GM21786 (cell line): ENCODE results near the gene MAP3K21.

Experiments used
- ATAC-seq: cut with Tn5 transposase; IDR thresholded peaks from one replicate; pipeline ENCODE4 v1.9.1; 2021; ENCODE audit not compliant: unreplicated experiment

The MAP3K21 gene

DNA sequence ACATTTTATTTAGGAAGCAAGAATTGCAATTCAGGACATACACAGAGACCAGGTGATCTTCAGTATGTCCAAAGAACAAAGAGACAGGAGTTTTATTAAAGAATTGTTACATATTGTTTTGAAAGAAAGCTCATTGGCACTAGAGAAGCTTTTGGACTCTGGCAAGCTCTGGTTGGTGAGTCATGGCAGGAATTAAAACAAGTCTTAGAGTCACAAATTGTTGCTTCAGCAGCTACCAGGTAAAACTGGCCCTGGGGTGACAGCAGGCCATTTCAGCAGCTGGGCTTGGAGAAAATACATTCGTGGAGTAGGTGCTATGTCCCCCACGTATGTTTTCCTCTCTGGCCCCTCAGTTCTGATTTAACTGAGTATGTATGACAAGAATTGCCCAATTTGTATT lies 58.8 kb downstream of the MAP3K21 start:
- ATAC-seq, result no peak

GRCh38 chr1:233387585-233387984 lies 60.1 kb downstream of the MAP3K21 start:
- ATAC-seq, result no peak

- no peak for ATAC-seq
Observed at GRCh38 chr1:233389169-233389568, 61.6 kb downstream of the MAP3K21 start.

GRCh38 chr1:233389893-233390292 lies 62.4 kb downstream of the MAP3K21 start:
- ATAC-seq, result no peak

- no peak for ATAC-seq
Observed at GRCh38 chr1:233390842-233391737, 63.6 kb downstream of the MAP3K21 start.

- no peak for ATAC-seq
Observed at GRCh38 chr1:233393084-233393840, 65.7 kb downstream of the MAP3K21 start.

DNA sequence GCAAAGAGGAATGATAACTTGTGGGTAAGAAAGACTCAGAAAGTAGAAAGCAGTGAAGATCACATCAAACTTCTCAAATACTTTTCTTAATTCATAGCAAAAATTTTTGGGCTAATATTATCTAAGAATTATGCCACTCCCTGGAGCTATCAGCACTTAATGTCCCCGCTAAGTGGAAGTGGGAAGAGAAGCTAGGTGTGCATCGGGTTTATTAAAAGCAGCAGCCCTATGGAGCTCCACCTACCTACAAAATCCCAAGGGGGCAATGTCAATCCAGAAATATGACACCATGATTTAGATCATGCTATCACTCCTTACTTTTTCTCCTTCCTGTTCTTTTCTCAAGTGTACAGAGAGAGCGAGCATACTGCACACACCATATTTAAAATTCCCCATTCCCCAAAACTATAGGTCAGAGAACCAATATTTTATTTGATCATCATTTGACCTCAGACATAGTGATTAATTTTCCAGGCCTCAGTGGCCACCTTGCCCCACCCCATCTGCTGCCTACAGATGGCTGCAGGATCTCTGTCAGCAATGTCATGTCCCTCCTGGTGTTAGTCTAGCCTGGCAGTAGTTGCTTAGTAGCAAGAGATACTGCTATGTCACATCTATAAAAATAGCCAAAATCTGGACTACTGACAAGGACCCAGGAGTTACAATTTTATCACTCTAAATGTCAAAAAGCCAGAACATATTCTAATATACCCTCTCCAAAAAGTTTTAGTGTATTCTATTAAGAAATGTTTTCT lies 66.6 kb downstream of the MAP3K21 start:
- ATAC-seq, result no peak

GRCh38 chr1:233394860-233395717 lies 67.6 kb downstream of the MAP3K21 start:
- peak; percentile 60 for ATAC-seq

GRCh38 chr1:233395863-233396646 lies 68.5 kb downstream of the MAP3K21 start:
- no peak for ATAC-seq

DNA sequence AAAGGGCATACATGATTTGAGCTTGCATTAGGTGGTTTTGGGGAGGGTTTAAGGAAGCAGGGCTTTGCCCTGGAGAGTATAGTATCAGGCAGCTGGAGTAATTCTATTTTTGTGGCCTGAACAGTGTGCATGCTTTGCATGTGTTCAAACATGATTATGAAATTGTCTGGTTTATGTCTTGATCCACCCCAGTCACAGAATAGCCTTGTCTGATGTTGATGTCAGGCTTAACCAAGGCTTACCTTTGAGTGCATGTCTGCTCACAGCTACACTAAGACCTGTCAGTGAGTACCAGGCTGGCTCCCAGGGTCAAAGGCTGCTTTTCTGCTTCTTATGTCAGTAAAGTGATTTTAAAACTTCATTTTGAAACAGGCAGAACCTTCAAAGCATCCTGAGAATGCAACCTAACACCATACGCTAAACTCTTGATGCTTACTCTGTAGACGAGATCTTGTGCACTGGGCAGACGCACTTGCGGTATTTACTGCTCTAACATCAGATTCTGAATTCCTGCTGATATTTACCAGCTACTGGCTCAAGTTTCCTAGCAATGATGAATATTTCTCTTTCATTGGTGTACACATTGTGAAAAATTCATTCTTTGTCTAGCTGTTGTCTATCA lies 78.9 kb downstream of the MAP3K21 start:
- no peak for ATAC-seq

- ATAC-seq, result no peak
Observed at GRCh38 chr1:233406994-233407631, 79.6 kb downstream of the MAP3K21 start.

DNA sequence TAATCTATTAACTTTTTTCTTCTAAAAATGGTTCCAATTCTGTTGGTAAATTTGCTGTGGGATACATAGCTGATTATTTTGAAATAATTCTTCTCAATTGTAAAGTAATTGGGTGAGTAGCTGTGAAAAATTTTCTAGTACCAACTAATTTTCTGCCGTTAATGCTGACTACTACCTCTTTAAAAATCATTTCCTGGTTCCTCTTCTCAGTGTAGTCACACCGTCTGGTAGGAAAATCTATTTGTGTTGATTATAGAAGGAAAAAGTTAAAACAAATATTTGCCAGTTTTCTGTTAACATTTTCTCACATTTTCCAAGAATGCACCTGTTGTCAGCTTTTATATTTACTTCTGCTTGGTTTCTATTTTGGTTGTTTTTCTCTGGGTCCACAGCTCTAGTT lies 82.0 kb downstream of the MAP3K21 start:
- no peak for ATAC-seq

GRCh38 chr1:233410906-233411305 lies 83.4 kb downstream of the MAP3K21 start:
- no peak for ATAC-seq

- no peak for ATAC-seq
Observed at GRCh38 chr1:233412812-233413211, 85.3 kb downstream of the MAP3K21 start.

GRCh38 chr1:233421293-233421692 lies 93.8 kb downstream of the MAP3K21 start:
- no peak for ATAC-seq

- ATAC-seq, result no peak
Observed at GRCh38 chr1:233424779-233425178, 97.3 kb downstream of the MAP3K21 start.

DNA sequence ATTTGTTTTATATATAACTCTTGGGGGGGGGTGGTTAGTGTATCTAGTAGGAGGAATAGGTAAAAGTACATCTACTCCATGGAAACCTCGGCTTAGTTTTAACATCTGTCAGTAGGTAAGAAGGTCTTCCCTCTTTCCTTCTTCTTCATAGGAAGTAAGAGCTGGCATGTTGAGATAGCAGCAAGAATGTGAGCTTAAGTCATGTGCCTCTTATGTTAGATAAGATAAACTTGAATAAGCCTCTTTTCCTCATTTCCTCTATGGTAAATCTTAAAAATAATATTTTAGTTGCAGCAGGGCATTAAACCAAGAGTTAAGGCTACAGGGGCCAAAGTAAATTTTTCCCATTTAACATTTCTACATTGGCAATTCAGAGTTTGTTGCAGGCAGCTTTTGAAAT lies 100.4 kb downstream of the MAP3K21 start:
- ATAC-seq, result no peak

DNA sequence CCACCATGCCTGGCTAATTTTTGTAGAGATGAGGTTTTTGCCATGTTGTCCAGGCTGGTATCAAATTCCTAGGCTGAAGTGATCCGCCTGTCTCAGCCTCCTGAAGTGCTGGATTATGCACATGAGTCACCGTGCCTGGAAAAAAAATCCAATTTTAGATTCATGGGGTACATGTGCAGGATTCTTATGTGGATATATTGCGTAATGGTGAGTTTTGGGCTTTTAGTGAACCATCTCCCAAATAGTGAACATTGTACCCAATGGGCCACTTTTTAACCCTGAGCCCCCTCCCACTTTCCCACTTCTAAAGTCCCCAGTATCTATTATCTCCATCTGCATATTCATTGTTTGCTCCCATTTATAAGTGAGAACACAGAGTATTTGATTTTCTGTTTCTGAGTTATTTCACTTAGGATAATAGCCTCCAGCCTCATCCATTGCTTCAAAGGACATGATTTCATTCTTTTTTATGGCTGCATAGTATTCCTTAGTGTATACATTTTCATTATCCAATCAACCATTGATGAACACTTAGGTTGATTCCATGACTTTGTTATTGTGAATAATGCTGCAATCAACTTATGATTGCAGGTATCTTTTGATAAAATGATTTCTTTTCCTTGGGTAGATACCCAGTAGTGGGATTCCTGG lies 104.4 kb downstream of the MAP3K21 start:
- no peak for ATAC-seq
